NCI-H1694 treated with DMSO at 0.1 percent for 48 hours (cell line): ENCODE measurements around the gene TKT.

Source experiments
- DNase-seq: peaks from one replicate; lab custom pipeline; 2025; lab: John Stamatoyannopoulos, UW

The TKT gene

DNA sequence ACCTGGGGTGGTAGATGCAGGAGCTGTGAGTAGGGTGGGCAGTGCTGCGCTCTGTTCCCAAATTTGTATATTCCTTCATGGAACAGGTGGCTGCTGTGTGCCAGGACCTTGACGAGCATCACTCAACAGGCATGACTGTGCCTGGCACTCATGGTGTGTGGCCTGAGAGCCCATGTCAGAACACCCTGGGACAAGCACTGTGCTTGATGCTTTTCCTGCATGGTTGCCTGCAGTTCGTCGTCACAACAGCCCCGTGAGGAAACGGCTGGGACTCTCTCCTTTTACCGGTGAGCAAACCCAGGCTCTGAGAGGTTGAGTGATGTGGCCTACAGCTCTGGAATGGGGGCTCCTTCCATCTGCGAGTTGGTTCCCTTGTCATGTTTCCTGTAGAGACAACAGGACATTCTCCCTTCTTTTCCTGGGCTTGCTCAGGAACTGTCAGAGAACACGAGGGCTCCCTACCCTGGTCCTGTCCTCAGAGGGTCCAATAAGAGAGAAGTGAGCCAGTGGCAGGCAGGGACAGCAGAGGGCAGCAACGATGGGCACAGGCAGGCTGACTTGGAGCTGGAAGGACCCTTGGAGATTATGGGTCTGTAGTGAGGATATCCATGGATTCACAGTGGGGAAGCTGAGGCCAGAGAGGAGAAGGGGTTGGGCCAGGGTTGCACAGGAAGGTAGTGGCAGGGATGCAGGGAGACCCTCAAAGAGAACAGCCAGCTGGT is 57.4 kb downstream of the TKT start:
- DNase-seq: no peak

DNA sequence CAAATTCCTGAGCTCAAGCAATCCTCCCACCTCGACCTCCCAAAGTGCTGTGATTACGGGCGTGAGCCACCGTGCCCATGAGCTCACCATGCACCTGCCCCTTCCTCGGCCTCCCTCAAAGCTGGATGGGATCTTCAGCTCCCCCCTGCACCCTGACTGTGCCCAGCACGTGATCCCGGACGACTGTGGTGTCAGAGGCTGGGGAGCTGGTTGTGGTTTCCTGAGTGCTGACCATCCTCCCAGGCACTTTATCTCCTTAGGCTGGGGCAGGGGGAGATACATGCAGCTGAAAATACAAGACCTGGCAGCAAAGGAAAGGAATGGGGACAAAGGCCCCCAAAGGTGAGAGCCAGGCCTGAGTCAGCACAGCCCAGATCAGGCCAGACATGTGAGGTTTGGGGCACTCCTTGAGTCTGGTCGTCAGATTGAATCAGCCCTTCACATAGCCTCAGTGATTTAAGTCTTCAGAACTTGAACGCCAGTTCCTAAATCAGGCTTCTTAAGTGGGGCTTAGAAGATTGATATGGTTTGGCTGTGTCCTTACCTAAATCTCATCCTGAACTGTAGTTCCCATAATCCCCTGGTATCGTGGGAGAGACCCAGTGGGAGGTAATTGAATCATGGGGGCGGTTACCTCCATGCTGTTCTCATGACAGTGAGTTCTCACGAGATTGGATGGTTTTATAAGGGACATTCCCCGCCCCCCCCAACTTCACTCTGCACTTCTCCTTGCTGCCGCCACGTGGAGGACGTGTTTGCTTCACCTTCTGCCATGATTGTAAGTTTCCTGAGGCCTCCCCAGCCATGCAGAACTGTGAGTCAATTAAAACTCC is 59.0 kb downstream of the TKT start:
- DNase-seq: no peak

DNA sequence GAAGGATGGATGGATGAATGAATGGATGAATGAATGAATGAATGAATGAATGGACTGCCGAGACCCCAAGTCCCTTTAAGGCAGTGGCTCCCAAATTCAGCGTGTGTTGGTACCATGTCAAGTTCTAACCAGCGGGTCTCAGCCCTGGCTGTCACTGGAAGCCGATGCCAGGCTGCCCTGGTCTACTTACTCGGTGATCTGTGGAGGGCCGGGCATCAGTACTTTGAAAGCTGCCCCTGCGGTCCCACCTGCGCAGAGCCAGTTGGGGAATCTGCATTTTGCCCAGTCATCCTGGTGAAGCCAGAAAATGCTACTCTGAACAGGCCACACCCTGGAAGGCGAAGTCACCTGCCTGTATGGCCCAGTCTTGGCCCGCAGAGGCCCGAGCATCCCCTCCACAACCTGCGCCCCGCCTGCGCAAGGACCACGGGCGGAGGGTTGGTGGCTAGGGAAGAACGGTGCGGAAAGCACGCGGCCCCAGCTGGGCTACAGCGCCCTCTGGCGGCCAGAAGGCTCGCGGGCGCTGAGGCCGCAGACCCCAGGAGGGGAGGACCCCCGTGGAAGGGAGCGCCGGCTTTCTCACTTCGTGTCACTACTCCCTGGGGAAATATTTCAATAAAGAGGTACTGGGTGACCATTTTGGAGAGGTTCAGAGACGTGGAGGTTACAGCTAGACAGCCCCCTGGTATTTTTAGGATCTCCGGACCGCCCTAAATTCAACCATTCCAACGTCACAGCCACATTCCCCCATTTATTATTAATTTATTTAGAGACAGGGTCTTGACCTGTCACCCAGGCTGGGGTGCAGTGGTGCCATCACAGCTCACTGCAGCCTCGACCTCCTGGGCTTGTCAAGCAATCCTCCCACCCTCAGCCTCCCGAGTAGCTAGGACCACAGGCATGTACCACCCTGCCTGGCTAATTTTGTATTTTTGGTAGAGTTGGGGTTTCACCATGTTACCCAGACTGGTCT is 59.9 kb downstream of the TKT start:
- no peak for DNase-seq

DNA sequence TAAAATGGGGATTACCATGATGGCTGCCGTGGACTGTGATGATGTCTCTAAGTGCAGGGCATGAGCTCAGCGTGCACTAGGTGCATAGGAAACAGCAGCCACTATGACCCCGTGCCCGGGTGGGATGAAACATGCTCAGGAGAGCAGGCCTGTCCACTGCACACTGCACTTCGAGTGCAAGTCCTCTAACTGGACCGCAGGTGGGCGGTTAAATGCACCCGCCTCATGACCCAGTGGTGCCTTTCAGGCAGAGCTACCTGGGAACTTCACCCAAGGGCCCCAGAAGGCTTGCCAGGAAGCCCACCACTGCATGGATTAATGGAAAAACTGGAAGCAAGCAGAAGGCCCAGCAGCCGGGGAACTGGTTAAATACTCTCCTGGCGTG is 60.8 kb downstream of the TKT start:
- DNase-seq: no peak

DNA sequence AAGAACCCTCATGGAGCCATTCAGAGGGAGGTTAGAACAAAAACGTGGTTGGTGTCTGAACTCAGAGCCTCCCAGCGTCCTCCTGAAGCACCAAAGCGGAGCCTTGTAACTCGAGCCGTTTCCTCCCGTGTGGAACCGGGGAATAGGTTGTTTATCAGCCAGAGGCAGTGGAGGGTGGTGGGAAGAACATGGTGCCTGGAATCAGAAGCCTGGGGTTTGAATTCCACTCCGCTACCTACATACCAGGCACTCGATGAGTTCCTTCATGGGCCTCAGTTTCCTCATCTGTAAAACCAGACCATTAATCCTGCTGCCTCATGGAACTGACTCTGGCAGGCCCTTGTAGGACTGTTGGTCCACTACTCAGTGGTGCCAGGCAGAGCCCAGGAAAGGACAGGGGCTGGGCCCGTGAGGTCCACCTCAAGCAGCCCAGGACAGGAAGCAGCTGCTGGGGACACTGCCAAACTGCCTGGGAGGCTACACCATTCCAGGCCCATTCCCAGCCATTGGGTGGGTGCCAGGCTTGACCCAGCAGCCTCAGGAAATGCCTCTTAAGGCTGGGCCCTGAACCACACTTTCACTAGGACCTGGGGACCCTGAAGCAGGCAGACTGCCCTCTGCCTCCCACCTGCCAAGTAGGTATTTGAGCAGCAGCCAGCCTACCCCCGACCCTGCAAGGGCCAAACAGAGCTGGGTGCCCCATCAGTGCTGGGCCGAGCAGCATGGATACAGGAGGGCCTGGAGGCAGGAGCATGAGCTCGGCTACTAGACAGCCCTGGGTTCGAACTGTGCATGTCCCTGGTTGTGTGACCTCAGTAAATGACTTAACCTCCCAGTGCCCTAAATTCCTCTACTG is 61.4 kb downstream of the TKT start:
- no peak for DNase-seq

DNA sequence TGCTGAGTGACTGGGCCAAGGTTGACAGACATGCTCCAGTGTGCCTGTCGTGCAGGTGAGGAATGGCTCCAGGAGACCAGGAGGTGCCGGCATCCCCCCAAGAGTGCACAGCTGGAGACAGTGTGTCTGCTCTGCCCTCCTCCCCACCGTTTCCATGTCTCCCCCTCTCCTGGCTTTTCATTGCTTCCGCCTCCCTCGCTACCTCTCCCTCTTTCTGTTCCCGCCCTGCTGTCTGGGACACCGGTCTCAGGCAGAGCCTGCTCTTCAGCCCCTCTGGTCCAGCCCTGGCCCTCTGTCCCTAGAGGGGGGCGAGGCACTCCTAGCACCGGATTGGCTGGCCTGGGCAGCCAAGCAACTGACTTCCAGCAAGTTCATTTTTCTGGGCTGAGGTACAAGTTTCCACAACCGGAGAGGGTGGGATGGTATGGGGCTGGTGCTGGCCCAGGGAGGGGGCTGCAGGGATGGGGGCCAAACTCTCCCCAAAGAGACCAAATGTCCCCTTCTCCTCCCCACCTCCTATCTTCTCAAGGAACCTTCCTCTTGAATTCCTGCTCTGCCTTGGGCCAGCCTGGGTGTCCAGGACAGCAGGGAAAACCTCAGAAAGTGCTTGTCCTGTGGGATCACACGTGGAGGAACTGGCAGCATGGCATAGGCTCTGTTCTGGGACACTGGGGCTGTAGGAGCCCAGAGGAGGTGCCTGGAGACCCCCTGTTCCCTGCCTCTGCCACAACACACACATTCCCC is 62.2 kb downstream of the TKT start:
- no peak for DNase-seq

DNA sequence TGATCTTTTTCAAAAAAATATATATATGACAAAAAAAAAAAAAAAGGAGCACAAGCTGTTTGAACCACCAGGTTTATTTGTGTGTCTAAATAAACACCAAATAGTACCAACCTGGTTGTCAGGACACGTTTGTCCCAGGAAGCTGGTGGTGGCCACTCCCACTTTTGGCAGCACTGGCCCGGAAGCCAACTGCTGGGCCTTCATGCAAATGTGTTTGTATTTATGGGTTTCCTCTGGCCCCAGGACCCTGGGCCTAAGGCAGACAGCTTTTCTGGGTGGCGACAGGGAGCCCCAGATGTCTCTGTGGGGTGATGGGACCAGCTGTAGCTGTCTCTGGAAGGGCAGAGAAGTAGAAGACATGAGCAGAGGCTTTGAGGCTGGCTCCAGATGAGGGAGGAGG is 63.2 kb downstream of the TKT start:
- no peak for DNase-seq

DNA sequence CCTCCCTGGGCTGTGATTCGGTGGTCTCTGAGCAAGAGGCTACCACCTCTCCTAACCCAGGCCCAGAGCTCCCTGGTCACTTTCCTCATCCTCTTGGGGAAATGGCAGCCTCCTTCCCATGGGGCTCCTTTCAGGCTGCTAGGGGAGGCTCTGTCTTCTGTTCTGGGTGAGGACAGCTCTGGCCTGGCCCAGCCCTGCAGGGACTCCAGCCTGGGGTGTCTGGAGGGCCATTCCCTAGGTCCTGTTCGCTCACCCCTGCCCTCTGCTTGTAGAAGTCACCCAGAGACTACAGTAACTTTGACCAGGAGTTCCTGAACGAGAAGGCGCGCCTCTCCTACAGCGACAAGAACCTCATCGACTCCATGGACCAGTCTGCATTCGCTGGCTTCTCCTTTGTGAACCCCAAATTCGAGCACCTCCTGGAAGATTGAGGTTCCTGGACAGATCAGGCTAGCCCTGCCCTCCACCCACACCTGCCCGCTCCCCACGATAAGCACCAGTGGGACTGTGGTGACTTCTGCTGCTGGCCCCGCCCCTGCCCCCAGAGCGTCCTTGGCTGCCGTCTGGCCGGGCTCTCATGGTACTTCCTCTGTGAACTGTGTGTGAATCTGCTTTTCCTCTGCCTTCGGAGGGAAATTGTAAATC is 63.9 kb downstream of the TKT start:
- DNase-seq: no peak

DNA sequence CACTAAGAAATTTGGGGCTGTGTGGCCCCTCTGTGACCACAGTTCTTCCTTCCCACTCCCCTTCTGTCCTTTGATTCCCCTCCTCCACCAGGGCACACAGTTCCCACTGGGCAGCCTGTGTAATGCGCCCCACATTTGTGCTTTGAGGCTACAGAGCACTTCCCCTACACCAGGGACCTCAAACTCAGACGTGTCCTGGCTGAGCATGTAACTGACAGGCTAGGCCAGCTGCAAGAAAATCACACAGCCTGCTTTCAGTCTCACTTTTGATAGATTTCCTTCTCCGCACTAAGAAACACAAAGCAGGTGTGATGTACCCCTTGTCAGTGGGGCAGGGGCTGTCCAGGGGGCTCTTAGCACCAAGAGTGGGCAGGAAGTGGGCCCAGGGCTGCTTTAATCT is 65.2 kb downstream of the TKT start:
- no peak for DNase-seq

DNA sequence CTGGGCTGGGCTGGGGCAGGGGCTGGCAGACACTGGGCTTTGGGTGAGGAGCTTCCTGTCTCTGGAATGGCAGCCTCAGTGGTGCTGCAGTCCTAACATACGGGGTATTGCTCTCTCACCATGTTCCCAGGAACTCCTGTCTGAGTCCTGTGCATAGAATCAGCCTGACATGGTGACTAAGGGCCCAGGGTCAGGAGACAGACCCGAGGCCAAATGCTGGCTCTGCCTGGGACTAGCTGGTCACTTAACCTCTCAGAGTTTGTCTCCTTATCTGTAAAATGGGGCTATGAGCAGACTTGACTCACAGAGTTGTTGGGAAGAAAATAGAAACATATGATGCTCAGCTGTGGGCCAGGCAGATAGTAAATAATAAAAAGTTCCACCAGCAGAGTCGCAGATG is 66.5 kb downstream of the TKT start:
- no peak for DNase-seq

DNA sequence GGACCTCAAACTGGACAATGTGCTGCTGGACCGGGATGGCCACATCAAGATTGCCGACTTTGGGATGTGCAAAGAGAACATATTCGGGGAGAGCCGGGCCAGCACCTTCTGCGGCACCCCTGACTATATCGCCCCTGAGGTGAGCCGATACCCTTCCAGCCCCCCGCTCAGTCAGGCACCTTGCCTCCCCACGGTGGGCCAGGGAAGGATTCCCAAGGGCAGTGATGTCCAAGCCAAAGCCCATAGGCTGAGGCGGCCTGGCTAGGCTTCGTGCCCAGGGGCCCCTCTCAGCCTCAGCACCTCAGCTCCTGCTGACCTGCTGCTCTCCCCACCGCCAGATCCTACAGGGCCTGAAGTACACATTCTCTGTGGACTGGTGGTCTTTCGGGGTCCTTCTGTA is 67.1 kb downstream of the TKT start:
- no peak for DNase-seq

DNA sequence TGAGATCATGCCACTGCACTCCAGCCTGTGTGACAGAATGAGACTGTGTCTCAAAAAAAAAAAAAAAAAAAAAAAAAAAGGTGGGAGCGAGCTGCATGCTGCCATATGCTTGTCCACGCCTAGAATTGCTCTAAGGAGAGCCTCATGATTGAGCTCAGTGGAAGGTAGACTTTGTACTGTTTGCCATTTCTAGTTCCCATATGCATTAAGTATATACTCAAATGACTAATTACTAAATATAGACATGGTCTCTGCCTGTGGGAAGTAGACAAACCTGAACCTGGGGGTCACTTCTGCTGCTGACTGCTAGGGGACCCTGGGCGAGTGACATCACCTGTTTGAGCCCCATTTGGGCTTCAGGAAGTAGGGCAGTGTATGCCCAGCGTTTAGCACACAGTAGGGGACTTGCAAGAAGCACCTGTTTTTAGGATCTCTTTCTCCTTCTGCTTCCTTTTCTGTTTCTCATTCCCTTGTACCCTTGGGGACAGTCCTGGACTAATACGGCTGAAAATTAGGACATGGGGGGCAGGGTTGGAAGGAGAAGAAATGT is 67.6 kb downstream of the TKT start:
- DNase-seq: no peak

DNA sequence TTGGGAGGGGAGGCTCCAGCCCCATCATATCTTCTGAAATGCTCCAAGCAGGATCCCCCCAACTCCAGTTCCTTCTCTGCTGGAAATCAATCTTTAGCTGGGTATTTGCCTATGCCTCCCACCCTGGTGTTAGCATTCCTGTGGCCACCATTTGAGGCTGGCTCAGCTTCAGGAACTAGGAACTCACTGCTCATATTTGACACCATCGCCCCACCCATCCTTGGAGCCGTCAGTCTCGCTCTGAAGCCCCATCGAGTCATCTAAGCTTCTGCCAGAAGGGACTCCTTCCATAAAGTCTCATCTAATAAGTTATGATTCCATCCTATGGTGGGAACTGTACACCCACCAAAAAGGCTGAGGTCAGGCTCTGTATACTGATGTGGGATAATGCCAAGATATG is 68.4 kb downstream of the TKT start:
- DNase-seq: no peak

DNA sequence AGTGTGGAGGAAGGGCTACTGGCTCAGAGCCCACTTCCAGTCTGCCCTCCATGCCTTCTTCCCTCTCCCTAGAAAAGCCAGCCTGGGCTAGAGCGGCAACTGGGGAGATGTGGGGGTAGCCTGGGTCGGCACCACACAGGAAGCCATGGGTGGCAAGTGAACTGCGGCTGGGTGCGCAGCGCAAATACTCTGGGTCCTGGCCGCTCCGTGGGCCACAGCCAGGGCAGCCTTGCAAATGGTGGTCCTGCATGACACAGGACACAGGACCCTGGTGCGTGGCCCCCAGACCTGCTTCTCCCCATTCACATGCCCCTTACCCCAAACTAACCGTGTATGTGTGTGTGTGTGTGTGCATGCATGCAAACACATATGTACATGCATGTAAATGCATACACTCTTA is 69.1 kb downstream of the TKT start:
- no peak for DNase-seq

DNA sequence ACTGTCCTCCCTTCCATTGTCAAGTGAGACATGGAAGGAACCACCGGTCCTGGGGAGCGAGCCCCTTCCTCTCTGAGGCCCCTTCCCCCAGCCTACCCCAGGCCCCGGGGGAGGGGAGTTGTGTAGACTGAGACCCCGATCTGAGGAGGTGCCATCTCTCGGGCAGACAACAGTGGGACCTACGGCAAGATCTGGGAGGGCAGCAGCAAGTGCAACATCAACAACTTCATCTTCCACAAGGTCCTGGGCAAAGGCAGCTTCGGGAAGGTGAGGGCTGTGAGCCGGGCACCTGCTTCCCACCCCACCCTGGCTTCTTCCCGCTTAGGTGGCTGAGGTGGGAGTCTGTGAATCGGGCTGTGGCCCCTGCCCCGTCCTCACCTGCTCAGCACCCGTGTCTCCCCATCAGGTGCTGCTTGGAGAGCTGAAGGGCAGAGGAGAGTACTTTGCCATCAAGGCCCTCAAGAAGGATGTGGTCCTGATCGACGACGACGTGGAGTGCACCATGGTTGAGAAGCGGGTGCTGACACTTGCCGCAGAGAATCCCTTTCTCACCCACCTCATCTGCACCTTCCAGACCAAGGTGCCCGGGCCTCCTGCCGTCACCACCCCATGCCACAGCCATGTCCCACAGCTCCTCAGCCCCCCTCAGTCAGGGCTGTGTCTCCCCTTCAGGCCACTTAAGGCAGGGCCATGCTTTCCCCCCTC is 69.9 kb downstream of the TKT start:
- DNase-seq: no peak

DNA sequence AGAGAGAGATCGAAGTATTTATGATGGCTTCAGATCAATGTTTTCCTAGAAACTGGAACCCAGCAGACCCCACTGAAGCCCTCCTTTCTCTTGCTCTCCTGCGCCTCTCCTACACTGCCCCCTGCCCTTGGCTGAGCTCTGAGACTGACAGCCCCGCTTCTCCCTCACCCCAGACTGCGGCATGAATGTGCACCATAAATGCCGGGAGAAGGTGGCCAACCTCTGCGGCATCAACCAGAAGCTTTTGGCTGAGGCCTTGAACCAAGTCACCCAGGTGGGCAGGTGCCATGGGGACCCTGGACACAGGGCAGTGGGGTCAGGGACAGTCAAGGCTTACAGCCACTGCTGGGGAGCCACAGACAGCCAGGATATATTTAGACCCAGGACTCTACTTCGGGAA is 71.1 kb downstream of the TKT start:
- DNase-seq: no peak

DNA sequence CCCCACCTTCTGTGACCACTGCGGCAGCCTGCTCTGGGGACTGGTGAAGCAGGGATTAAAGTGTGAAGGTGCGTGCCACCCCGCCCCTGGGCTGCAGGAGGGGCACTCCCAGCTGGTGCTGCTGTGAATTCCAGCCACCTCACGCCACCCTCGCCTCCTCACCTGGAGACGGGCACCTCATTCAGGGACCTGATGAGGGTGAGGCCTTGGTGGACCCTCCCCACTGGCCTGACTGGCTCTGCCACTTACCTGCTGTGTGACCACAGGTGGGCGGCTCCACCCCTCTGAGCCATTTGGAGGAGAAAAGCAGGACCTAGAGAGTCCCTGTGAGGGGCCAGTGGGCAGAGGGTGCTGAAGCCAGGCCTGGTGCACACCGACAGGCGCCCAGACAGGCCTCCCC is 72.3 kb downstream of the TKT start:
- DNase-seq: no peak

DNA sequence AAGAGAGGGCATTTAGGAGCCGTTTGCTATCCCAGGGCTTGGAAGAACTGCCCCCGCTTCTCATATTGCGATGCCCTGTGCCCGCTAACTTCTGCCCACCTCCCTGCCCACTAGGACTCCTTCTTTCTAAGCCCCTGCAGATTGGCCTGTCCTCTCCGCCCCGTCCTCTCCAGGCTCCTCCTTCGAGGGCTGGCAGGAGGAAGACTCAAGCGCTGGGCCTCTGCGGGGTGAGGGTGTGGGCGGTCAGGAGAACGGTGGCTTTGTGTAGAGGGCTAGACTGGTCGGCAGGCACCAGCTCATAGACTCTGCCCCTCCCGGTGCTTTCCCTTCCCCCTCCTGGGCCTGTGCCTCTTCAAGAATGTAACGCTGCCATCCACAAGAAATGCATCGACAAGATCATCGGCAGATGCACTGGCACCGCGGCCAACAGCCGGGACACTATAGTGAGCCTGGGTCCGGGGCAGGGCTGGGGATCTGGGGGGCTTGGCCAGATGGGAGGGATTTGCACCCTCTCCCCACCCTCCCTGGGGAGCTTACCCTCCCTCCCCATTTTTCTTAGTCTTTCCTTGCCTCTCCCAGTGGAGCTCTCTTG is 73.0 kb downstream of the TKT start:
- DNase-seq: no peak

DNA sequence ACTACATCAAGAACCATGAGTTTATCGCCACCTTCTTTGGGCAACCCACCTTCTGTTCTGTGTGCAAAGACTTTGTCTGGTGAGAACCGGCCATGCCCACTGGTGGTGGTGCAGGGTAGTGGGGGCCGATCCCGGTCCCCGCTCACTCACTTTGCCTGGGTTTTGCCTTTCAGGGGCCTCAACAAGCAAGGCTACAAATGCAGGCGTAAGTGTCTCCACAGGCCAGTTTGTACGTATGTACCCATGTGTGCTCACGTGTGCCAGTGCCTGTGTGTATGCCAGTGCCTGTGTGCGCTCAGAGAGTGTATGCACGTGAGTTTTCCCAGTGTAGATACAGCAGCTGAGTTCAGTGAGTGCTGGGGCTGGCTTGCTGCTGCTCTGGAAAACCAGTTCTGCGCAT is 74.3 kb downstream of the TKT start:
- DNase-seq: no peak
